Measurements from ENCODE around the gene UBXN2A.

Gene UBXN2A, protein sequence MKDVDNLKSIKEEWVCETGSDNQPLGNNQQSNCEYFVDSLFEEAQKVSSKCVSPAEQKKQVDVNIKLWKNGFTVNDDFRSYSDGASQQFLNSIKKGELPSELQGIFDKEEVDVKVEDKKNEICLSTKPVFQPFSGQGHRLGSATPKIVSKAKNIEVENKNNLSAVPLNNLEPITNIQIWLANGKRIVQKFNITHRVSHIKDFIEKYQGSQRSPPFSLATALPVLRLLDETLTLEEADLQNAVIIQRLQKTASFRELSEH

DNA sequence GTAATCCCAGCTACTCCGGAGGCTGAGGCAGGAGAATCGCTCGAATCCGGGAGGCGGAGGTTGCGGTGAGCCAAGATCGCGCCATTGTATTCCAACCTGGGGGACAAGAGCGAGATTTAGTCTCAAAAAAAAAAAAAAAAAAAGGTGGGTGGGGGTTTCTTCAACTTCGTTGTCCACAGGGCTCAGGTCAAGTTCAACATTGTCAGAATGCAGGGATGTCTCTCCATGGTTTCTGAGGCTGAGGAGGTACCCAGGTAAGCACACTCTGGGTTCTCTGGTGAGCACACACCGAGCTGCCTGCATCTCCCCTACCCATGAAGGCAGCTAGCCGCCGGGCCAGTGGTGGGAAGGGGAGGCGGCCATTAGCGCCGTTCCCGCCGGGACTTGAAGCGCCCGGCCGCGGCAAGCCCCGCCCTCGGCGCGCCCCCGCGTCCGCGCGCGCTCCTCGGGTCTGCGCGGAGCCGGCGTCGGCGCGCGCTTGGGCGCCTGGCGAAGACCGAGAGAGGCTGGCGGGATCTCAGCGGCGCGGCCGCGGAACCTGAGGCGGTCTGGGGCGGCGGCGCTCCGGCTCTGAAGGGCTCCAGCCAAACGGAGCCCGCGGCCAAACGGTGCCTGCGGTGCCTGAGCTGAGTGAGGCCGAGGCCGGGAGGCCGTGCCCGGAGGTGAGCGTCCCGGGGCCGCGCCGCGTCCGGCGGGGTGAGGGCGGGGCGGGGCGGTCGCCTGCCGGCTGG is at the start of gene UBXN2A:
UBXN2A (plus strand) TSS at position 477 of the 731 bp plus-strand sequence. CDS start 17,852 bp downstream, outside the sequence.
- FAIRE-seq (no peak), DNase-seq (ENCODE audit: insufficient read length, low spot score) (peak; percentile 81)
- TF ChIP-seq, protein P1, sequence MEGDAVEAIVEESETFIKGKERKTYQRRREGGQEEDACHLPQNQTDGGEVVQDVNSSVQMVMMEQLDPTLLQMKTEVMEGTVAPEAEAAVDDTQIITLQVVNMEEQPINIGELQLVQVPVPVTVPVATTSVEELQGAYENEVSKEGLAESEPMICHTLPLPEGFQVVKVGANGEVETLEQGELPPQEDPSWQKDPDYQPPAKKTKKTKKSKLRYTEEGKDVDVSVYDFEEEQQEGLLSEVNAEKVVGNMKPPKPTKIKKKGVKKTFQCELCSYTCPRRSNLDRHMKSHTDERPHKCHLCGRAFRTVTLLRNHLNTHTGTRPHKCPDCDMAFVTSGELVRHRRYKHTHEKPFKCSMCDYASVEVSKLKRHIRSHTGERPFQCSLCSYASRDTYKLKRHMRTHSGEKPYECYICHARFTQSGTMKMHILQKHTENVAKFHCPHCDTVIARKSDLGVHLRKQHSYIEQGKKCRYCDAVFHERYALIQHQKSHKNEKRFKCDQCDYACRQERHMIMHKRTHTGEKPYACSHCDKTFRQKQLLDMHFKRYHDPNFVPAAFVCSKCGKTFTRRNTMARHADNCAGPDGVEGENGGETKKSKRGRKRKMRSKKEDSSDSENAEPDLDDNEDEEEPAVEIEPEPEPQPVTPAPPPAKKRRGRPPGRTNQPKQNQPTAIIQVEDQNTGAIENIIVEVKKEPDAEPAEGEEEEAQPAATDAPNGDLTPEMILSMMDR (IDR thresholded peaks at IDR 0.05; ENCODE audit: insufficient read depth, missing control alignments): no peak

DNA sequence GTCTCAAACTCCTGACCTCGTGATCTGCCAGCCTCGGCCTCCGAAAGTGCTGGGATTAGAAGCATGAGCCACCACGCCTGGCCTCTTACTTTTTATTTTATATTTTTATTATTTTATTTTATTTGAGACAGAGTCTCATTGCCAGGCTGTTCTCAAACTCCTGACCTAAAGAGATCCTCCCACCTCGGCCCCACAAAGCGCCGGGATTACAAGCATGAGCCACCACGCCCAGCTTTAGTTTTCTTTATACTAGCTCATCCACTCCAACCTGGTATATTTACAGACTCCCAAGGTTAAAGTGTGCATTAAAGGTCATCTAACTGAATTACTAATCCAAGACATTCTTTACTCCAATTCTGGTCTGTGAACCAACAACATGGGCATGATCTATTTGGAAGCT is 40.1 kb upstream of the UBXN2A start:
- no peak for FAIRE-seq
- DNase-seq (ENCODE audit: insufficient read length, low spot score): no peak
- TF ChIP-seq, protein P1 (IDR thresholded peaks at IDR 0.05; ENCODE audit: insufficient read depth, missing control alignments): no peak

DNA sequence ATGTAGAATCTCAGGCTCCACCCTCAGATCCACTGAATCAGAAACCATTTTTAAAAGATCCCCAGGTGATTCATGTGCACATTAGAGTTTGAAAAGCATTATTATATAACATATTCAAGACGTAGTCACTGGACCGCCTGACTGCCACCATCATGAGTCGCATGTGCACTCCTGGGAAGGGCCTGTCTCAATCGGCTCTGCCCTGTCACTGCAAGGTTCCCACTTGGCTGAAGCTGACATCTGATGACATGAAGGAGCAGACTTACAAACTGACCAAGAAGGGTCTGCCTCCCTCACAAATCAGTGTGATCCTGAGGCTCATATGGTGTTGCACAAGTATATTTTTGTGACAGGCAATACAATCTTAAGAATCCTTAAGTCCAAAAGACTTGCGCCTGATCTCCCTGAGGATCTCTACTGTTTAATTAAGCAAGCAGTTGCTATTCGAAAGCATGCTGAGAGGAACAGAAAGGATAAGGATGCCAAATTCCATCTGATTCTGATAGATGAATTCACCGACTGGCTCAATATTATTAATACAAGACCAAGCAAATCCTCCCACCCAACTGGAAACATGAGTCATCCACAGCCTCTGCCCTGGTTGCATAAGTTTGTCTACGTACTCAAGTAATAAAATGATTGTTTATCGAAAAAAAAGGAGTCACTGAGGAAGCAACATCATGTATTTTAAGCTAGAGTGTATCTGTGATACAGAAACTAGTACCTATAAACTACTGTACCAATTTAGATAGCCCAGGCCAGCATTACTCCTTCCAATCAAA is 39.5 kb upstream of the UBXN2A start:
- DNase-seq (ENCODE audit: insufficient read length, low spot score) (no peak), FAIRE-seq (no peak)
- TF ChIP-seq, protein P1 (IDR thresholded peaks at IDR 0.05; ENCODE audit: insufficient read depth, missing control alignments): no peak

DNA sequence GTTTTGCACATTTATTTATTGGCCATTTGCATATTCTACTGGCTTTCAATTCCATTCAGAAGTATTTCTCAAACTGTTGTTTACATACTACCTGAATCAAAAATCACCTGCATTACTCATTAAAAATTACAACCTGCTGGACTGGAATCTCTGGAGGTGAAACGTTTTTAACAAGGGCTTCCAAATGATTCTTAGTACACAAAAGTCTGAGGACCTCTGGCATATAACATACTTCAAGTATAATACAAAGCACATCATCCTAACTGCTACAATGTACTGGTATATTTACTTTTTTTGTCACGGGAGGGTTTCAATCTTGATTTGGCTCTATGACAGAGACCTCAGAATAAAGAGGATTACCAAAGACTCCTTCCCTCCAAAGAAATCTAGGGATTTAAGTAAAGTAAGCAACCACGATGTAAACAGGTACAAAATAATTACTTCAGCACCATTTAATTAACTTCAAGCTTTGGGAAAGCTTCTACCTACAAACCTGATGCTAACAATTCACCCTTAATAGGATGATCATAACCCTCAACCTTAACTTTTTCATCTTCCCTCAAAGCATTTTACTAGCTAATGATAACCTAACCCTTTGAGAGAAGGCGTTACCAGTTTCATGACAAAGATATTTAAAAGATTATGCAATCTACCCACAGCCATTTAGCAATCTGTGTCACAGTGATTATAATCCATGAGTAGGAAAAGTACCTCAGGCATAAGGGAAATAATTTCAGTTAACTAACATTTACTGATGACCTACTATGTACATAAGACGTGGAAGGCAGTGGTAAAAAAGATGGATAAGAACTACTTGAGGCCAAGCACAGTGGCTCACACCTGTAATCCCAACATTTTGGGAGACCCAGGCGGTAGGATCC is 38.1 kb upstream of the UBXN2A start:
- DNase-seq (ENCODE audit: insufficient read length, low spot score) (no peak), FAIRE-seq (peak; percentile 81)
- TF ChIP-seq, protein P1 (IDR thresholded peaks at IDR 0.05; ENCODE audit: insufficient read depth, missing control alignments): no peak

DNA sequence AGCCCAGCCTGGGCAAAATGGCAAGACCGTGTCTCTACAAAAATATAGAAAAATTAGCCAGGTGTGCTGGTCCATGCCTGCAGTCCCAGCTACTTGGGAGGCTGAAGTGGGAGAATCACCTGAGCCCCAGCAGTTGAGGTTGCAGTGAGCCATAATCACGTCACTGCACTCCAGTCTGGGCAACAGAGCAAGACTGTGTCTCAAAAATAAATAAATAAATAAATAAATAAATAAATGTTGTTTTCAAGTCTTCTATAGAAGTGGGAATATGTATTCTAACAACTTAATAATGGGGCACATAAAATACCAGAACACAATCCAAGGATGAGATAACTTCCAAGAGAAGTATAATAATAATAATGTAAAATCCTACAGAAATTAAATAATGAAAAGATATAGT is 37.2 kb upstream of the UBXN2A start:
- no peak for FAIRE-seq
- no peak for DNase-seq (ENCODE audit: insufficient read length, low spot score)
- TF ChIP-seq, protein P1 (IDR thresholded peaks at IDR 0.05; ENCODE audit: insufficient read depth, missing control alignments): no peak

DNA sequence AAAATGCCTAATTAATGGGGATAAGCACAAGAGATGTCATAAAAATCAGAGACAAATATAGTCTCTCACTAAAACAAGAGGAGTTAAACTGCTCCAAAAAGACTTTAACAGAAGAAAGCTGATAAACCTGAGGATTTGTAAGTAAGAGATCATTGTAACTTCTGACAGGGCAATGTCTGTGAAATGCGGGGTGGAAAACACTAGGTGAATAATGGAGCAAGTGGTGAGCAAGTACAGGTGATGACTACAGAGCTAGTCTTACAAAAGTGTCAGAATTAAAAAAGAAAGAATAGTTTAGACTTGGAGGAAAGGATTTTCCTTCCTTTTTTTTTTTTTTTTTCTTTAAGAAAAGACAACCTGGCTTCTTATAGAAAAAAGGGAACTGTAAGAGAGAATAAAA is 36.0 kb upstream of the UBXN2A start:
- DNase-seq (ENCODE audit: insufficient read length, low spot score) (no peak), FAIRE-seq (no peak)
- TF ChIP-seq, protein P1 (IDR thresholded peaks at IDR 0.05; ENCODE audit: insufficient read depth, missing control alignments): no peak

All from D721Med (cell line).